Motor neuron (in vitro differentiated cells): ENCODE data around the gene KRT31. TPM values are rescaled to one million over a fixed set of nuclear protein-coding genes. Genes with fewer than 3 reads are reported as not detected.
A peak's percentile ranks its signal among the peaks of the same experiment; 100 is the strongest.

Experiments used
- ATAC-seq, 8 experiments: fragments of 200-7000 bp; cut with Tn5 transposase; replicated peaks in 6 of 8; 2 replicates each; pipeline ENCODE4 v1.8.0; 2021; ENCODE audit warnings: mild to moderate bottlenecking in 8 of 8, moderate library complexity in 8 of 8
- H3K27ac ChIP-seq, 2 donors: fragments of 250-450 bp; sonication (Bioruptor Pico); 2 replicates each; pipeline ENCODE4 v1.9.0; 2021; ENCODE audit warnings: antibody characterized with exemption in 2 of 2, mild to moderate bottlenecking in 2 of 2, moderate library complexity in 1 of 2
- H3K4me1 ChIP-seq, 2 donors: fragments of 250-450 bp; sonication (Bioruptor Pico); replicated peaks in 1 of 2; 2 replicates each; pipeline ENCODE4 v1.6.1; 2021; ENCODE audit warnings: antibody characterized with exemption in 2 of 2, mild to moderate bottlenecking in 2 of 2, moderate library complexity in 1 of 2
- H3K4me3 ChIP-seq, 5 donors: fragments of 250-450 bp; sonication (Bioruptor Pico); 2 replicates each; pipeline ENCODE4 v1.9.0; 2021; ENCODE audit warnings: antibody characterized with exemption in 5 of 5, mild to moderate bottlenecking in 5 of 5, moderate library complexity in 4 of 5
- WGBS, 10 experiments: fragments of 450-650 bp; shearing (Covaris generic); methylation state at CpG; one replicate each; pipeline ENCODE4 v1.0.0; 2022; 5-methylcytosine and 5-hydroxymethylcytosine counted together
- in situ Hi-C, 9 experiments: fragments of 400-800 bp; cut with MboI; loops; one replicate each; pipeline ENCODE4 v1.15.0; 2021; ENCODE audit warnings: low sequenced_read_pairs in 9 of 9, low pct_unique_long_range_greater_than_20kb in 2 of 9; ENCODE audit not compliant: unreplicated experiment in 9 of 9
- total RNA-seq, 8 experiments: library from RNA; unstranded; fragments of 300-600 nt; gene quantifications; 2 replicates each; pipeline versions ENCODE4 v1.2.3 to v1.2.4, GENCODE V29; 2022

KRT31 gene
- total RNA-seq, 8 experiments from 2014 or later, result 0.32 to 0.38 TPM; not detected in 6

- WGBS, 10 experiments, result 20 to 100% (median 96%) methylated on average over 1 to 3 of the region's 3 CpGs; no CpG with 5 or more reads in 1 of the 10 experiments
- ATAC-seq, result no peak
- Histone ChIP-seq H3K4me3 (no peak overlapping the region), H3K4me1 (peaks cover 5 to 16% of the 10 kb centered on the region in 2 donors), H3K27ac (peak overlapping the region in 1 of 2 donors; percentile 8)
- in situ Hi-C loops, result loop anchor here in 1 of 9 experiments (25.0 kb wide), 1 partner anchor 96 kb away; the partner anchor contains the start of genes KRT13 and KRT15
Observed at GRCh38 chr17:41415833-41416335, 18.5 kb upstream of the KRT31 start.

DNA sequence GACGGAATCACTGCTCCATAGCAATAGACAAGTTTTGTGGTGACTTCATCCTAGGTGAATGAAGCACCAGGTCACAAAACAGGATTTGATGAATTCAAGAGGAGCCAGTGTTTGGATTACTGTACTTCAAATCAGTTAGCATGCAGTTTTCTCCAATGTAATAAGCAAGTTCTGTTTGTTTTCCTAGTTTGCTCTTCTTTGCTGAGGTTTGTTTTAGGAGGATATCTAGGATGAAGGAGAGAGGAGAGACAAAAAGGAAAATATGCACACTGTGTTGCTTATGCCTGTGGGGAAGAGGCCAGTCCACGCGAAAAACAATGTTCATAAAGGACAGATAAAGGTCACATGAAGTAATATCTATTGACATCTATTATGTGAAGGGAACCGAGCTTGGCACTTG lies 18.0 kb upstream of the KRT31 start:
- ATAC-seq, result no peak
- 88 to 100% (median 96%) methylated on average over 2 to 4 of the region's 4 CpGs; no CpG with 5 or more reads in 1 of the 10 experiments for WGBS, 10 experiments
- Histone ChIP-seq H3K27ac (no peak overlapping the region), H3K4me3 (no peak overlapping the region), H3K4me1 (peaks cover 5 to 16% of the 10 kb centered on the region in 2 donors)
- in situ Hi-C loops, result loop anchor here in 1 of 9 experiments (25.0 kb wide), 1 partner anchor 97 kb away; the partner anchor contains the start of genes KRT13 and KRT15

DNA sequence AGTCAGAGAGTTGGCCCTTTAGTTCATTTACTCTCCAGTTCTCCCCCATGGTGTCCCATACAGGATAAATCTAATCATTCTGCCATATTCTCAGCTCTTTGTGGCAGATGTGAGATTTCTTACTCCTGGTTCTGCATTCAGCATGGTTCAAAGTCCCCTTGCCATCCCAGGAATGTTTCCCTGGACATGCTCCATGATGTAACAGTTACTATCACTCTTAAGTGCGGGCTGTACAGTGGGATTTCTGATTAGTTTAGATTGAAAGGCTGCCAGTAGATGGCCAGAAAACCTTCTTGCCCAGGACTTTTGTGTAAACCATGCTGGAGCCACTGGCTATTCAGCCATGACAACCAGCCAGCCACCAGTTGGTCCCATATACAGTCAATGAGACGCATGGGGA lies 16.6 kb upstream of the KRT31 start:
- Histone ChIP-seq H3K4me1 (peaks cover 5 to 16% of the 10 kb centered on the region in 2 donors), H3K27ac (no peak overlapping the region), H3K4me3 (no peak overlapping the region)
- no peak for ATAC-seq
- in situ Hi-C loops, result loop anchor here in 1 of 9 experiments (25.0 kb wide), 1 partner anchor 98 kb away; the partner anchor contains the start of genes KRT13 and KRT15
- WGBS, 10 experiments, result 100% methylated on average over 1 to 2 of the region's 2 CpGs; no CpG with 5 or more reads in 5 of the 10 experiments

DNA sequence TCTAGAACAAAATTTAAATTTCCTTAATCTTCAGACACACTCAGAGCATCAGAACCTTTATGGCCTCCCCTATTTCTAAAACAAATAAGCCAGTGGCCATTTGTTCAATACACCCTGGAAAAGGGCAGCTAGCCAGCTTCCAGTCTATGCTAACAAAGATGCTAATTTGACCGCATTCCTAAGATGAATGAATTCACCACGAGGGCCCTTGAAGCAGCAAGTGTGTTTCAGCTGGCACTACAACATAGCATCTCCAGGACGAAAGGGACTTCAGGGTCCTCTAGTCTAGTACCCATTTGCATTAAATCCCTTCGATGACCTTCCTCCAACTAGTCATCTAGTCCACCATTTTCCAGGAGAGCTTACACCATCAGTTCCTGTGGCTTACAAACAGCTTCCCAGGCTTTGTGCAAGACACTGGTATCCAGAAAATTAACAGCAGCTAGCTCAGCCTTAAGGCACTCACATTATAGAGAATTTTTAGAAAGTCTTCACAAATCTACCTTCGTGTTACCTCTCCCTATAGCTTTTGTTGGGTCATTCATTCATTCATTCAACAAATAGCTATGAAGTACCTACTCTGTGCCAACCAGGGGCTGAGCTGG lies 16.0 kb upstream of the KRT31 start:
- peak in 4 of 8 experiments; percentile 28 to 100 (median 98) for ATAC-seq
- peaks cover 5 to 16% of the 10 kb centered on the region in 2 donors for H3K4me1 ChIP-seq
- in situ Hi-C loops, result loop anchor here in 1 of 9 experiments (25.0 kb wide), 1 partner anchor 99 kb away; the partner anchor contains the start of genes KRT13 and KRT15
- no peak overlapping the region for H3K27ac ChIP-seq
- no peak overlapping the region for H3K4me3 ChIP-seq
- WGBS, 10 experiments, result 0 to 100% (median 36%) methylated on average over 1 to 5 of the region's 5 CpGs; no CpG with 5 or more reads in 1 of the 10 experiments

DNA sequence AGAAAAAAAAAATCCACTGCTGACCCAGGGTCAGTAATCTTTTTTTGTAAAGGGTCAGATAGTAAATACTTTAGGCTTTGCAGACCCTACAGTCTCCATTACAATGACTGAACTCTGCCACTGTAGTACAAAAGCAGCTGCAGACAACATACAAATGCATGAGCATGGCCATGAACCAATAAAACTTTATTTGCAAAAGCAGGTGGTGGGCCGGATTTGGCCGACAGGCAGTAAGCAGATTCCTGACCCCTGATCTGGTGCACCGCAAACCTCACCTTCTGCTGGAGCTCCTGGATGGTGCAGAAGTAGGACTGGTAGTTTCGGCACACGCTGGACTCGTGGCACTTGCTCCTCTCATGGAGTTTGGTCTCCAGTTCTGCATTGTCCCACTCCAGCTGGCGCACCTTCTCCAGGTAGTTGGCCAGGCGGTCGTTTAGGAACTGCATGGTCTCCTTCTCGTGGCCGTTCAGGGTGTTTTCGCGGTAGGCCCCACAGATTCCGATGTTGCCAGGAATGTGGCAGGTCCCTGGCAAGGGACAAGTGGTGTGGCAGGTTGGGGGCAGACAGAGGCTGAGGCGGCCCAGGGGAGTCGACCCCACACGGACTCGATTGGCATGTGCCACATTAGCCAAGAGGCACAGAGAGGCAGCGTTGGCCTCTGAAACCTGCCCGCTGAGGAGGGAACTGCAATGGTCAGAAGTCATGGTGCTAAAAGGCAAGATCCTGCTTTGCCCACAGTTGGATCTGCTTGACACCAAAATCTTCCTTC lies 13.8 kb upstream of the KRT31 start:
- H3K4me3 ChIP-seq, result no peak overlapping the region
- whole genome bisulfite sequencing, 10 experiments, result 79 to 100% (median 92%) methylated on average over 1 to 19 of the region's 20 CpGs; no CpG with 5 or more reads in 1 of the 10 experiments
- H3K27ac ChIP-seq, result no peak overlapping the region
- peaks cover 5 to 9% of the 10 kb centered on the region in 2 donors for H3K4me1 ChIP-seq
- ATAC-seq, result no peak
- in situ Hi-C loops, result loop anchor here in 1 of 9 experiments (25.0 kb wide), 1 partner anchor 101 kb away; the partner anchor contains the start of genes KRT13 and KRT15

DNA sequence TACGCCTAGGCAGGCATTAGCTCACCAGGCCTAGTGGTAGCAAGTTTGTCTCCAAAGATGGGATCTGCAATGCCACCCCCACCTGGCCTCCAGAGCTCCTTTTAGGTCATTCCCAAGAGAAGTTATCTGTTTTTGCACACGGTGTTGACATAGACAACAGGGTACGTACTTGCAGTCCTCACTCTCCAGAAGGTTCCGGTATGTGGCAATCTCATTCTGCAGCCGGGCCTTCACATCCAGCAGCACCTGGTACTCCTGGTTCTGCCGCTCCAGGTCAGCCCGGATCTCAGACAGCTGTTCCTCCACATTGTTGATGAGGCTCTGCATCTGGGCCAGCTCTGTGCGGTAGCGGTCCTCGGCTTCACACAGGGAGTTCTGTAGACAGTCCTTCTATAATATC lies 9.8 kb upstream of the KRT31 start:
- Histone ChIP-seq H3K4me1 (peaks cover 0 to 7% of the 10 kb centered on the region in 2 donors), H3K27ac (no peak overlapping the region), H3K4me3 (no peak overlapping the region)
- 82 to 100% (median 96%) methylated on average over 1 to 7 of the region's 10 CpGs; no CpG with 5 or more reads in 1 of the 10 experiments for WGBS, 10 experiments
- ATAC-seq, result no peak
- in situ Hi-C loops, result loop anchor here in 1 of 9 experiments (25.0 kb wide), 1 partner anchor 105 kb away; the partner anchor contains the start of genes KRT13 and KRT15

DNA sequence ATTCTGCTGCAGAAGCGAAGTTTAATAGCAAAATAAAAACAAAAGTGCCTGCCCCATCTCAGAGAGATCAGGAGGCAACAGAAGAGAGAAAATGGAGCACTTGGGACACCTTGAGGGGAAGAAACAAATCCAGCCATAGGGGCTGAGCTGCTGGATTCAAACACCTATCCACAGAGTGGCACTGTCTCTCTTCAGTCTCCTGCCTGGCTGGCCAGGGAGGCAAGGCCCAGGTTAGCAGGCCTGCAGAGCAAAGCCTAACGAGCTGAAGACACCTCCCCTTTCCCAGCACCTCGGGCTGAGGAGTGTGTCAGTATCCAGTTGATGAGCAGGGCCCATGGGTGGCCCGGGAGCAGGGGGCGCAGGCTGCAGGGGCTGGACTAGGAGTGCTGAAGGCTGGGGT lies 8.8 kb upstream of the KRT31 start:
- no peak overlapping the region for H3K27ac ChIP-seq
- in situ Hi-C loops, result loop anchor here in 1 of 9 experiments (25.0 kb wide), 1 partner anchor 106 kb away; the partner anchor contains the start of genes KRT13 and KRT15
- H3K4me1 ChIP-seq, result peaks cover 0 to 7% of the 10 kb centered on the region in 2 donors
- no peak overlapping the region for H3K4me3 ChIP-seq
- 0 to 86% (median 43%) methylated on average over 1 to 4 of the region's 5 CpGs; no CpG with 5 or more reads in 6 of the 10 experiments for WGBS, 10 experiments
- peak in 2 of 8 experiments; percentile 31 to 38 for ATAC-seq

GRCh38 chr17:41404024-41404671 lies 6.7 kb upstream of the KRT31 start:
- Histone ChIP-seq H3K27ac (no peak overlapping the region), H3K4me1 (peaks cover 0 to 7% of the 10 kb centered on the region in 2 donors), H3K4me3 (no peak overlapping the region)
- peak; percentile 41 to 95 (median 91) for ATAC-seq
- WGBS, 10 experiments, result 0 to 81% (median 62%) methylated on average over 2 to 7 of the region's 7 CpGs; no CpG with 5 or more reads in 3 of the 10 experiments
- in situ Hi-C loops, result loop anchor here in 1 of 9 experiments (25.0 kb wide), 1 partner anchor 108 kb away; the partner anchor contains the start of genes KRT13 and KRT15

GRCh38 chr17:41403404-41404023 lies 6.1 kb upstream of the KRT31 start:
- no peak for ATAC-seq
- in situ Hi-C loops, result loop anchor here in 1 of 9 experiments (25.0 kb wide), 1 partner anchor 109 kb away; the partner anchor contains the start of genes KRT13 and KRT15
- 0 to 100% (median 60%) methylated on average over 1 to 4 of the region's 4 CpGs; no CpG with 5 or more reads in 1 of the 10 experiments for WGBS, 10 experiments
- Histone ChIP-seq H3K27ac (no peak overlapping the region), H3K4me1 (peaks cover 0 to 7% of the 10 kb centered on the region in 2 donors), H3K4me3 (no peak overlapping the region)

GRCh38 chr17:41402161-41402560 lies 4.8 kb upstream of the KRT31 start:
- no peak for ATAC-seq

DNA sequence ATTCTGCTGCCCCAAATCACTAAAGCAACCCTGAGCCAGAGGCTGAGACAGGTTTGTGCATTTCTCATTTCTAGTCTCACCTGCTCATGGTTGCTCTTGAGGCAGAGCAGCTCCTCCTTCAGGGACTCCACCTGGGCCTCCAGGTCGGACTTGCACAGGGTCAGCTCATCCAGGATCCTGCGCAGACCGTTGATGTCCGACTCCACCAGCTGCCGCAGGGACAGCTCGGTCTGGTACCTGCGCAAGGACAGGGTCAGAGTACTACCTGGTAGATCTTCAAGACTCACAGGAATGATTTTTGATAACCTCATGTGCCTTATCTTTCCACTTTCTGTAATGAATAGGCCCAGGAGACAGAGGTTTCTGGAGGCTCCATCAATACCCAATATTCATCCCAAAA lies 1.1 kb downstream of the KRT31 start:
- Histone ChIP-seq H3K4me3 (no peak overlapping the region), H3K27ac (no peak overlapping the region), H3K4me1 (no peaks in the 10 kb centered on the region)
- WGBS, 10 experiments, result 90 to 100% (median 100%) methylated on average over 1 to 7 of the region's 7 CpGs; no CpG with 5 or more reads in 5 of the 10 experiments
- ATAC-seq, result no peak
- in situ Hi-C loops, result no loop called here

More at GRCh38 chr17:41402161-41402560, 4.8 kb upstream of the KRT31 start:
- in situ Hi-C loops, result loop anchor here in 1 of 9 experiments (25.0 kb wide), 1 partner anchor 110 kb away; the partner anchor contains the start of genes KRT13 and KRT15
- WGBS, 10 experiments, result 17 to 100% (median 80%) methylated on average over 1 to 3 of the region's 5 CpGs; no CpG with 5 or more reads in 4 of the 10 experiments
- no peak overlapping the region for H3K27ac ChIP-seq
- peaks cover 0 to 7% of the 10 kb centered on the region in 2 donors for H3K4me1 ChIP-seq
- H3K4me3 ChIP-seq, result no peak overlapping the region
